Activated naive CD8-positive, alpha-beta T cell treated with anti-CD3 and anti-CD28 coated beads for 36 hours (primary cell): Measurements from ENCODE around the gene NUP98. TPM values are rescaled to one million over a fixed set of nuclear protein-coding genes. Genes with fewer than 3 reads are reported as not detected.

Experiments
- DNase-seq: peaks from one replicate; pipeline ENCODE4 v3.0.0; 2021
- H3K27ac Mint-ChIP-seq: one replicate; pipeline ENCODE4 v1.8.0; 2022; ENCODE audit warnings: mild to moderate bottlenecking, moderate library complexity, mixed read lengths
- H3K27me3 Mint-ChIP-seq: one replicate; pipeline ENCODE4 v1.8.0; 2022; ENCODE audit warnings: mild to moderate bottlenecking, mixed read lengths
- H3K36me3 Mint-ChIP-seq: one replicate; pipeline ENCODE4 v1.8.0; 2021; ENCODE audit warnings: mild to moderate bottlenecking, mixed read lengths
- H3K4me1 Mint-ChIP-seq: one replicate; pipeline ENCODE4 v1.8.0; 2021; ENCODE audit warnings: mixed read lengths
- H3K4me3 Mint-ChIP-seq: one replicate; pipeline ENCODE4 v1.8.0; 2022; ENCODE audit warnings: mild to moderate bottlenecking, moderate library complexity, mixed read lengths
- H3K9me3 Mint-ChIP-seq: one replicate; pipeline ENCODE4 v1.8.0; 2022; ENCODE audit warnings: mixed read lengths
- total RNA-seq, 2 experiments: library from RNA; stranded (reverse); gene quantifications; one replicate each; pipeline ENCODE4 v1.2.3, GENCODE V29; 2021

NUP98 gene
- total RNA-seq, 2 experiments from 2014 or later = 98.1 to 115 TPM

DNA sequence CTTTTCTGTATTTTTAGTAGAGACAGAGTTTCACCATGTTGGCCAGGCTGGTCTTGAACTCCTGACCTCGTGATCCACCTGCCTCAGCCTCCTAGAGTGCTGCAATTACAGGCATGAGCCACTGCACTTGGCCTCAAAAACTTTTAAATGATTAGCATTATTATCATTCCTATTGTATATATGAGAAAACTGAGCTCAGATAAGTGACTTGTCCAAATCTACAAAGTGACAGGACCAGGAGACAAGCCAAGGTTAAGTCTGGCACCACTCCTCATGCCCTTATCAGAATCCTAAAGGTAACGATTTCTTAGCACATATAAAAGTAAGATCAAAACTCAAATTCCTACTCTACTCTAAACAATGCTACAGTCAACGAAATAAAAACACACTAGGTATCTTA is 94.0 kb downstream of the NUP98 start:
- H3K9me3 Mint-ChIP-seq = no peaks in the 10 kb centered on the region
- no peak overlapping the region for H3K4me3 Mint-ChIP-seq
- no peaks in the 10 kb centered on the region for H3K27me3 Mint-ChIP-seq
- DNase-seq = no peak
- no peaks in the 10 kb centered on the region for H3K4me1 Mint-ChIP-seq
- peaks cover 13% of the 10 kb centered on the region for H3K36me3 Mint-ChIP-seq
- H3K27ac Mint-ChIP-seq = no peak overlapping the region

GRCh38 chr11:3700910-3701309 is 96.4 kb downstream of the NUP98 start:
- H3K36me3 Mint-ChIP-seq = peaks cover 22% of the 10 kb centered on the region
- H3K27me3 Mint-ChIP-seq = no peaks in the 10 kb centered on the region
- no peak overlapping the region for H3K4me3 Mint-ChIP-seq
- H3K9me3 Mint-ChIP-seq = no peaks in the 10 kb centered on the region
- H3K4me1 Mint-ChIP-seq = no peaks in the 10 kb centered on the region
- DNase-seq = no peak
- H3K27ac Mint-ChIP-seq = peak overlapping the region; percentile 20

DNA sequence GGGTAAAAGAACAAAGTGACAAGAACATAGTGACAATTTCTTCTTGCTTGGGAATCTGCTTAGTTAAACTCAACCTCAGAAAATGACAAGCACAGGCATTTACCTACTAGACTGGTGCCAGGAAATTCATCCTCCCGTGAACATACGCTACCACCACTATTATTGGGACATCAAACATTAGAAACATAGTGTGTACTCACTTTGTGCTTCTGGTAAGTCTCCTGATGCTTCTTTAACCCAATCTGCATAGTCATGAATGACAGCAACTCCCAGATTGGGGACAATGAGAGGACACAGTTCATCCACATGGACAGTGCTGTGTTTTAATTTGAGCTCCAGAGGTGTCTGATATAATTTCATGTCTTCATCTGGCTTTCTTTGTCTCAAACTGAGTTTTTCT is 96.9 kb downstream of the NUP98 start:
- DNase-seq = no peak
- Mint-ChIP-seq H3K4me1 (no peaks in the 10 kb centered on the region), H3K9me3 (no peaks in the 10 kb centered on the region), H3K36me3 (peaks cover 27% of the 10 kb centered on the region), H3K27ac (no peak overlapping the region), H3K27me3 (no peaks in the 10 kb centered on the region), H3K4me3 (no peak overlapping the region)

DNA sequence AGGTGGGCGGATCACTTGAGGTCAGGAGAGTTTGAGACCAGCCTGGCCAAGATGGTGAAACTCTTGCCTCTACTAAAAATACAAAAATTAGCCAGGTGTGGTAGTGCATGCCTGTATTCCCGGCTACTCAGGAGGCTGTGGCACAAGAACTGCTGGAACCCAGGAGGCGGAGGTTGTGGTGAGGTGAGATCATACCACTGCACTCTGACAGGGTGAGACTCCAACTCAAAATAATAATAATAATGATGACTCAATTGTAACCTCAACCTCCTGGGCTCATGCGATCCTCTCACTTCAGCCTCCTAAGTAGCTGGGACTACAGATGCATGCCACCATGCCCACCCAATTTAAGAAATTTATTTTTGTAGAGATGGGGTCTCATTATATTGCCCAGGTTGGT is 110.6 kb downstream of the NUP98 start:
- DNase-seq = no peak
- no peaks in the 10 kb centered on the region for H3K27me3 Mint-ChIP-seq
- no peaks in the 10 kb centered on the region for H3K9me3 Mint-ChIP-seq
- H3K4me1 Mint-ChIP-seq = peaks cover 8% of the 10 kb centered on the region
- no peak overlapping the region for H3K4me3 Mint-ChIP-seq
- H3K27ac Mint-ChIP-seq = no peak overlapping the region
- peaks cover 32% of the 10 kb centered on the region for H3K36me3 Mint-ChIP-seq

- Mint-ChIP-seq H3K36me3 (peaks cover 34% of the 10 kb centered on the region), H3K4me3 (no peak overlapping the region), H3K9me3 (no peaks in the 10 kb centered on the region), H3K27ac (no peak overlapping the region), H3K27me3 (no peaks in the 10 kb centered on the region), H3K4me1 (peaks cover 8% of the 10 kb centered on the region)
- DNase-seq = no peak
Measured at GRCh38 chr11:3685923-3686322, 111.4 kb downstream of the NUP98 start.

GRCh38 chr11:3684819-3685172 is 112.6 kb downstream of the NUP98 start:
- no peaks in the 10 kb centered on the region for H3K9me3 Mint-ChIP-seq

DNA sequence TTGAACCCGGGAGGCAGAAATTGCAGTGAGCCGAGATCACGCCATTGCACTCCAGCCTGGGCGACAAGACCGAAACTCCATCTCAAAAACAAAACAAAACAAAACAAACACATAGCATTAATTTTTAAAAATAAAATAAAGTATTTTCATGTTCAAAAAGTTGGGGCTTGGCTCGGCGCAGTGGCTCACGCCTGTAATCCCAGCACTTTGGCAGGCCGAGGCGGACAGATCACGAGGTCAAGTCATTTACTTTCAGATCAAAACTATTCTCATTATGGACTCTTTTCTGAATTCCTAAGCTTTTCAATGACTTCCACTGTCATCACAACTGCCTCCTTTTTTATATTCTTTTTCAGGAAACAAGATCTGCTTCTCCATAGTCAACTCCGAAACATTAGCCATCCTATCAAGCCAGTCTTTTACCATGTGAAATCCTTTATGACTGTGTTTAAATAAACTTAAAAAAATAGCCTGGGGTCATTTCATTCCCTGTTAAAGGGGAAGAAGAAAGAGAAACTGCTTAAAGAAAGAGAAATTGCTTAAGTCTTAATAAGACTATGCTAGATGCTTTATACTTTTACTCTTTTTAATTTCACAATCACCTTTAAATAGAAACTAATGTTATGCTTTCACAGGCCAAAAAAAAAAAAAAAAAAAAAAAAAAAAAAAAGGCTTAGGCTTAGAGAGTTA is 113.1 kb downstream of the NUP98 start:
- Mint-ChIP-seq H3K4me1 (peaks cover 8% of the 10 kb centered on the region), H3K27ac (no peak overlapping the region), H3K36me3 (peaks cover 37% of the 10 kb centered on the region), H3K27me3 (no peaks in the 10 kb centered on the region), H3K4me3 (no peak overlapping the region), H3K9me3 (no peaks in the 10 kb centered on the region)
- no peak for DNase-seq

More at GRCh38 chr11:3684819-3685172, 112.6 kb downstream of the NUP98 start:
- Mint-ChIP-seq H3K4me3 (no peak overlapping the region), H3K4me1 (peaks cover 8% of the 10 kb centered on the region), H3K36me3 (peaks cover 34% of the 10 kb centered on the region), H3K27me3 (no peaks in the 10 kb centered on the region), H3K27ac (no peak overlapping the region)
- no peak for DNase-seq

- Mint-ChIP-seq H3K27me3 (no peaks in the 10 kb centered on the region), H3K9me3 (no peaks in the 10 kb centered on the region), H3K4me1 (peaks cover 8% of the 10 kb centered on the region), H3K36me3 (peaks cover 41% of the 10 kb centered on the region), H3K4me3 (no peak overlapping the region), H3K27ac (no peak overlapping the region)
- no peak for DNase-seq
Measured at GRCh38 chr11:3683039-3683438, 114.3 kb downstream of the NUP98 start.

GRCh38 chr11:3679077-3679476 is 118.3 kb downstream of the NUP98 start:
- Mint-ChIP-seq H3K4me1 (peaks cover 8% of the 10 kb centered on the region), H3K4me3 (no peak overlapping the region), H3K27me3 (no peaks in the 10 kb centered on the region), H3K36me3 (peaks cover 33% of the 10 kb centered on the region), H3K9me3 (no peaks in the 10 kb centered on the region), H3K27ac (no peak overlapping the region)
- no peak for DNase-seq

- Mint-ChIP-seq H3K4me3 (no peak overlapping the region), H3K9me3 (no peaks in the 10 kb centered on the region), H3K27ac (peak overlapping the region; percentile 30), H3K27me3 (no peaks in the 10 kb centered on the region), H3K4me1 (no peaks in the 10 kb centered on the region), H3K36me3 (peaks cover 27% of the 10 kb centered on the region)
- DNase-seq = no peak
Measured at GRCh38 chr11:3675971-3676370, 121.4 kb downstream of the NUP98 start.

GRCh38 chr11:3674189-3674588 is 123.2 kb downstream of the NUP98 start:
- H3K27me3 Mint-ChIP-seq = no peaks in the 10 kb centered on the region
- H3K4me1 Mint-ChIP-seq = no peaks in the 10 kb centered on the region
- peaks cover 30% of the 10 kb centered on the region for H3K36me3 Mint-ChIP-seq
- no peaks in the 10 kb centered on the region for H3K9me3 Mint-ChIP-seq
- H3K4me3 Mint-ChIP-seq = no peak overlapping the region
- H3K27ac Mint-ChIP-seq = no peak overlapping the region
- DNase-seq = no peak

- Mint-ChIP-seq H3K27ac (peak within 1 kb of the TSS; percentile 35), H3K4me3 (no peak within 1 kb of the TSS), H3K4me1 (no peaks in the 10 kb centered on the region), H3K27me3 (no peaks in the 10 kb centered on the region), H3K36me3 (peaks cover 24% of the 10 kb centered on the region), H3K9me3 (no peaks in the 10 kb centered on the region)
- DNase-seq = no peak
Measured at GRCh38 chr11:3671334-3672254, 125.8 kb downstream of the NUP98 start, which contains the start of gene CHRNA10. Gene CHRNA10, minus strand, starts transcription at chr11:3671384. Its CDS starts 72 bp downstream, at chr11:3671312.

DNA sequence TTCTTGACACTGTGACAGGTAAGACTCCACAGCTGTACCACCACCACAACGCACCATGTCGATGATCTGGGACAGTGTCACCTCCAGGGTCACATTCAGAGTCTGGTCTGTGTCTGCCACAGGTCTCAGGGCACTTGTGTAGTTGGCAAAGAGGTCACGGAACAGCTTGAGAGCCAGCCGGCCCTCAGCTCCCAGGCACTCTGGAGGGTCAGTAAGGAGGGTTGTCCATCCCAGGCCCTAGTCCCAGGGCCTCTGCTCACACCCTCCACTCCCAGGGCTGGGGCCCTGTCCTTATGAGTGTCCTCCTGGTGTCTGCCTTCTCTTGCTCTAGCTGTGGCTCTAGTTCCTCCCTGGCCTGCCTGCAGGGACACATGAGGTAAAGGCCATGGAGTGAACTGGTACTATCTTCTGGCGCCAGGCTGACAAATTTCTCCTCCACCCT is 127.6 kb downstream of the NUP98 start:
- Mint-ChIP-seq H3K27ac (no peak overlapping the region), H3K27me3 (no peaks in the 10 kb centered on the region), H3K4me3 (no peak overlapping the region), H3K4me1 (no peaks in the 10 kb centered on the region), H3K36me3 (peaks cover 22% of the 10 kb centered on the region), H3K9me3 (no peaks in the 10 kb centered on the region)
- no peak for DNase-seq

DNA sequence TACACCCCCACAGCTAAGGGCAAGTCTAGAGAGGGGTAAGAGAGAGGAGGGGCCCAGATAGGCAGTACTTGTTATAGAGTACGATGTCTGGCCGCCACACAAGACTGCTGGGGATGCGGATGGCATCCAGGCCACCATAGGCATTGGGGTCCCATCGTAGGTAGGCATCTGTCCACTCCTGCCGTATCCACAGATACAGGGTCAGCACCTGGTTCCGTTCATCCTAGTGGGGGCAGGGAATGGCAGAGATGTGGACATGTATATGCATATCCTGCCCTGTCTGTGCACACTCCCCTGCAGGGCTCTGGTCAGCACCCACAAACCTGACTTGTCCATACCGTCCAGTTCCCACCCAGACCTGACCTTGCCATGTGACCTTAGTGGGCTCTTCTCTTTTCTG is 128.2 kb downstream of the NUP98 start:
- Mint-ChIP-seq H3K9me3 (no peaks in the 10 kb centered on the region), H3K27me3 (no peaks in the 10 kb centered on the region), H3K27ac (no peak overlapping the region), H3K4me1 (no peaks in the 10 kb centered on the region), H3K4me3 (no peak overlapping the region), H3K36me3 (peaks cover 25% of the 10 kb centered on the region)
- no peak for DNase-seq

DNA sequence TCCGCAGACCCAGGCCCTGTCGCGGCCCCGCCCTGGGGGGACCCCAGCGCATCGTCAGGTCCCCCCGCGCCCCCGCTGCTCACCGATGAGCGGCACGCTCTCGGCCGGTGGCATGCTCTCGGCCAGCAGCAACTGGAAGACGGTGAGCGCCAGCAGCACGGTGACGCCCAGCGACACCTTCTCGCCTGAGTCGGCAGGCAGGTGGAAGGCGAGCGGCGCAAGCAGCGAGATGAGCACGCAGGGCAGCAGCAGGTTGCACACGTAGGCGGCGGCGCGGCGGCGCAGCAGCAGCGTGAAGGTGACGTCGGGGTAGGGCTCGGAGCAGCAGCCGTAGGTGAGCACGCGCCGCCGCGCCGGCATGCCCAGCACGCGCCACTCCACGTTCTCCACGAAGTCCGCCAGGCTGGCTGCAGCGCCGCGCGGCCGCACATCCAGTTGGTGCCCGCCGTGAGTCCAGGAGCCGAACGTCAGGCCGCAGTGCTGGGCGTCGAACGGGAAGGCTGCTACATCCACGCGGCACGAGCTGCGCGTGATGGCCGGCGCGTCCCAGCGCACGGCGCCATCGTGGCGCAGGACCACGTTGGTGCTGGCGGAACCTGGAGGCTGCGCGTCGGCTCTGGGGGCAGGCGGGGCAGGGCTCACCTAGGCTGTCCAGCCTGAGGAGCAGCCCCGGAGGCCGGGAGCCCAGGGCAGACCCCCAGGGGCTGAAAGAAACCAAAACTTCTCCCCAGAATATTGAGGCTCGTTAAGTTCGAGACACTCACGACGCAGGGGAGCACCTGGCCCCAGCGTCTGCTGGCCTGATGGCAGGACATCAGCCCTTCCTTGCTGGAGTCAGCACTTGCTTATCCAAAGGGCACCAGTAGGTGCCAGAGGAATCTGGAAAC is 130.0 kb downstream of the NUP98 start:
- Mint-ChIP-seq H3K9me3 (no peaks in the 10 kb centered on the region), H3K27me3 (no peaks in the 10 kb centered on the region), H3K27ac (no peak overlapping the region), H3K4me3 (no peak overlapping the region), H3K36me3 (peaks cover 25% of the 10 kb centered on the region), H3K4me1 (no peaks in the 10 kb centered on the region)
- no peak for DNase-seq
